Naive thymus-derived CD8-positive, alpha-beta T cell (primary cell): ENCODE data around the gene PEX16. TPM values are rescaled to one million over a fixed set of nuclear protein-coding genes. Genes with fewer than 3 reads are reported as not detected.
A peak's percentile ranks its signal among the peaks of the same experiment; 100 is the strongest.

Experiments used
- ATAC-seq, 2 donors: fragments of 150-1000 bp; cut with Tn5 transposase in 1 of 2; sonication (Bioruptor Pico), chemical (Tn5 transposase) in 1 of 2; 1 replicate in 1 of 2; 2 replicates in 1 of 2; pipeline ENCODE4 v1.10.0; 2021; ENCODE audit warnings: mild to moderate bottlenecking in 2 of 2, moderate library complexity in 2 of 2
- POLR2A ChIA-PET: fragments of 350-600 bp; sonication (Branson Sonifier 250); formaldehyde crosslinking; loops from one replicate; lab custom pipeline; 2021; ENCODE audit warnings: antibody characterized with exemption; lab: Charles Lee
- DNase-seq, 10 donors: peaks; one replicate each; pipeline versions ENCODE4 v3.0.0 to v3.0.0-alpha.2; 2020 to 2022
- H3K27ac Mint-ChIP-seq, 10 donors: one replicate each; pipeline ENCODE4 v1.8.0; 2020 to 2022; ENCODE audit warnings: mild to moderate bottlenecking in 10 of 10, mixed read lengths in 10 of 10, moderate library complexity in 4 of 10, inconsistent platforms in 1 of 10
- H3K27me3 Mint-ChIP-seq, 5 donors: one replicate each; pipeline ENCODE4 v1.8.0; 2021 to 2022; ENCODE audit warnings: mixed read lengths in 5 of 5
- H3K36me3 Mint-ChIP-seq, 3 donors: one replicate each; pipeline ENCODE4 v1.8.0; 2020 to 2022; ENCODE audit warnings: mixed read lengths in 3 of 3, mild to moderate bottlenecking in 2 of 3, inconsistent platforms in 1 of 3
- H3K4me1 Mint-ChIP-seq, 4 donors: one replicate each; pipeline ENCODE4 v1.8.0; 2021 to 2022; ENCODE audit warnings: mixed read lengths in 4 of 4
- H3K4me3 Mint-ChIP-seq, 10 donors: one replicate each; pipeline ENCODE4 v1.8.0; 2020 to 2022; ENCODE audit warnings: mild to moderate bottlenecking in 10 of 10, mixed read lengths in 10 of 10, moderate library complexity in 6 of 10, inconsistent platforms in 1 of 10
- H3K9me3 Mint-ChIP-seq, 9 donors: one replicate each; pipeline ENCODE4 v1.8.0; 2020 to 2022; ENCODE audit warnings: mixed read lengths in 9 of 9, mild to moderate bottlenecking in 3 of 9, inconsistent platforms in 1 of 9, moderate library complexity in 1 of 9
- polyA plus RNA-seq, 3 donors: library from polyadenylated mRNA; unstranded; fragments of 300-500 nt; fragmentation: Illumina TruSeq; gene quantifications; one replicate each; pipeline ENCODE4 v1.2.3, GENCODE V29; 2021
- total RNA-seq, 8 experiments: library from RNA in 2 of 8; stranded (reverse) in 2 of 8; gene quantifications; one replicate each; pipeline ENCODE4 v1.2.3 and lab custom pipeline; 2021 to 2026

Gene PEX16
- total and polyA plus RNA-seq, 5 experiments from 2014 or later = 46.1 to 74.1 (median 54.1) TPM

GRCh38 chr11:45929486-45930030 is 11.9 kb upstream of the PEX16 start:
- H3K4me1 Mint-ChIP-seq = peaks cover 16 to 53% (median 36%) of the 10 kb centered on the region in 4 donors

GRCh38 chr11:45928535-45929215 is 11.0 kb upstream of the PEX16 start:
- POLR2A ChIA-PET = interaction anchor here (0.6 to 6.3 kb wide), 2 partner anchors 12 to 701 kb away, joined by 4 to 57 read pairs; partner anchors contain the start of gene PEX16
- ATAC-seq = no peak
- H3K9me3 Mint-ChIP-seq = no peaks in the 10 kb centered on the region

More at GRCh38 chr11:45929486-45930030, 11.9 kb upstream of the PEX16 start:
- DNase-seq (peak in 1 of 10 donors; percentile 55), ATAC-seq (peak; percentile 18 to 44)
- Mint-ChIP-seq H3K4me3 (peak overlapping the region; percentile 34 to 84 (median 74)), H3K27ac (peak overlapping the region; percentile 84 to 97 (median 90)), H3K36me3 (peaks cover 0 to 27% (median 7%) of the 10 kb centered on the region in 3 donors), H3K9me3 (no peaks in the 10 kb centered on the region), H3K27me3 (no peaks in the 10 kb centered on the region)
- POLR2A ChIA-PET = interaction anchor here (1.5 to 6.3 kb wide), 2 partner anchors 8 to 13 kb away, joined by 5 to 57 read pairs; partner anchors contain the start of genes LARGE2 and PEX16

GRCh38 chr11:45927684-45928413 is 10.2 kb upstream of the PEX16 start:
- Mint-ChIP-seq H3K9me3 (no peaks in the 10 kb centered on the region), H3K36me3 (peaks cover 0 to 12% (median 0%) of the 10 kb centered on the region in 3 donors), H3K4me3 (peak overlapping the region in 2 of 10 donors; percentile 6 to 21), H3K27me3 (peaks cover 0 to 2% (median 0%) of the 10 kb centered on the region in 5 donors), H3K4me1 (peaks cover 23 to 53% (median 44%) of the 10 kb centered on the region in 4 donors), H3K27ac (peak overlapping the region in 9 of 10 donors; percentile 22 to 86 (median 75))
- POLR2A ChIA-PET = interaction anchor here (6.3 kb wide), 1 partner anchor 11 kb away, joined by 57 read pairs; the partner anchor contains the start of gene PEX16
- ATAC-seq (no peak), DNase-seq (peak in 1 of 10 donors; percentile 63)

More at GRCh38 chr11:45928535-45929215, 11.0 kb upstream of the PEX16 start:
- DNase-seq = peak in 1 of 10 donors; percentile 32
- Mint-ChIP-seq H3K27ac (peak overlapping the region in 8 of 10 donors; percentile 22 to 84 (median 46)), H3K27me3 (no peaks in the 10 kb centered on the region), H3K36me3 (peaks cover 0 to 19% (median 3%) of the 10 kb centered on the region in 3 donors), H3K4me1 (peaks cover 21 to 55% (median 42%) of the 10 kb centered on the region in 4 donors), H3K4me3 (no peak overlapping the region)

GRCh38 chr11:45927332-45927683 is 9.6 kb upstream of the PEX16 start:
- Mint-ChIP-seq H3K36me3 (peaks cover 0 to 7% (median 0%) of the 10 kb centered on the region in 3 donors), H3K4me1 (peaks cover 23 to 53% (median 44%) of the 10 kb centered on the region in 4 donors), H3K4me3 (peak overlapping the region in 2 of 10 donors; percentile 6 to 21), H3K27me3 (peaks cover 0 to 2% (median 0%) of the 10 kb centered on the region in 5 donors), H3K27ac (peak overlapping the region in 8 of 10 donors; percentile 23 to 86 (median 74)), H3K9me3 (no peaks in the 10 kb centered on the region)
- DNase-seq (peak in 1 of 10 donors; percentile 52), ATAC-seq (no peak)
- POLR2A ChIA-PET = interaction anchor here (6.3 kb wide), 1 partner anchor 10 kb away, joined by 57 read pairs; the partner anchor contains the start of gene PEX16

- ATAC-seq (no peak), DNase-seq (peak in 1 of 10 donors; percentile 56)
- Mint-ChIP-seq H3K27ac (peak overlapping the region in 9 of 10 donors; percentile 23 to 76 (median 43)), H3K9me3 (no peaks in the 10 kb centered on the region), H3K36me3 (peaks cover 0 to 3% (median 0%) of the 10 kb centered on the region in 3 donors), H3K4me3 (peak overlapping the region in 1 of 10 donors; percentile 38), H3K27me3 (peaks cover 0 to 2% (median 0%) of the 10 kb centered on the region in 5 donors), H3K4me1 (peaks cover 23 to 52% (median 44%) of the 10 kb centered on the region in 4 donors)
- POLR2A ChIA-PET = interaction anchor here (6.3 kb wide), 1 partner anchor 10 kb away, joined by 57 read pairs; the partner anchor contains the start of gene PEX16
Observed at GRCh38 chr11:45926536-45927331, 9.1 kb upstream of the PEX16 start.

- Mint-ChIP-seq H3K27ac (peak overlapping the region in 2 of 10 donors; percentile 20 to 43), H3K27me3 (peaks cover 0 to 3% (median 0%) of the 10 kb centered on the region in 5 donors), H3K4me1 (peaks cover 25 to 50% (median 42%) of the 10 kb centered on the region in 4 donors), H3K36me3 (no peaks in the 10 kb centered on the region), H3K9me3 (no peaks in the 10 kb centered on the region), H3K4me3 (peak overlapping the region in 2 of 10 donors; percentile 4 to 26)
- no peak for ATAC-seq
- POLR2A ChIA-PET = interaction anchor here (6.3 kb wide), 1 partner anchor 9 kb away, joined by 57 read pairs; the partner anchor contains the start of gene PEX16
- DNase-seq = peak in 1 of 10 donors; percentile 51
Observed at GRCh38 chr11:45926001-45926401, 8.3 kb upstream of the PEX16 start.

- Mint-ChIP-seq H3K4me3 (peak overlapping the region in 2 of 10 donors; percentile 4 to 26), H3K36me3 (no peaks in the 10 kb centered on the region), H3K9me3 (no peaks in the 10 kb centered on the region), H3K27ac (peak overlapping the region in 1 of 10 donors; percentile 43), H3K27me3 (peaks cover 0 to 3% (median 0%) of the 10 kb centered on the region in 5 donors), H3K4me1 (peaks cover 23 to 50% (median 41%) of the 10 kb centered on the region in 4 donors)
- DNase-seq (no peak), ATAC-seq (no peak)
- POLR2A ChIA-PET = interaction anchor here (6.3 kb wide), 1 partner anchor 8 kb away, joined by 57 read pairs; the partner anchor contains the start of gene PEX16
Observed at GRCh38 chr11:45925550-45925949, 7.9 kb upstream of the PEX16 start.

GRCh38 chr11:45924927-45925326 is 7.2 kb upstream of the PEX16 start:
- Mint-ChIP-seq H3K36me3 (no peaks in the 10 kb centered on the region), H3K4me1 (peaks cover 17 to 50% (median 41%) of the 10 kb centered on the region in 4 donors), H3K4me3 (peak overlapping the region in 6 of 10 donors; percentile 59 to 91 (median 82)), H3K27me3 (peaks cover 0 to 3% (median 0%) of the 10 kb centered on the region in 5 donors), H3K27ac (peak overlapping the region in 1 of 10 donors; percentile 78), H3K9me3 (no peaks in the 10 kb centered on the region)
- ATAC-seq (no peak), DNase-seq (no peak)
- POLR2A ChIA-PET = no interaction called here

- H3K27me3 Mint-ChIP-seq = peaks cover 0 to 3% (median 0%) of the 10 kb centered on the region in 5 donors
- POLR2A ChIA-PET = interaction anchor here (1.2 kb wide), 1 partner anchor 8 kb away, joined by 3 read pairs; no protein-coding TSS in a partner anchor
- H3K9me3 Mint-ChIP-seq = no peaks in the 10 kb centered on the region
- ATAC-seq (no peak), DNase-seq (peak in 1 of 10 donors; percentile 58)
- H3K4me1 Mint-ChIP-seq = peaks cover 16 to 52% (median 41%) of the 10 kb centered on the region in 4 donors
- peak overlapping the region in 7 of 10 donors; percentile 52 to 84 (median 69) for H3K27ac Mint-ChIP-seq
- H3K4me3 Mint-ChIP-seq = peak overlapping the region; percentile 51 to 91 (median 78)
- H3K36me3 Mint-ChIP-seq = no peaks in the 10 kb centered on the region
Observed at GRCh38 chr11:45924036-45924915, 6.6 kb upstream of the PEX16 start.

GRCh38 chr11:45922425-45923082 is 4.9 kb upstream of the PEX16 start, which contains the start of gene LARGE2:
Gene LARGE2, plus strand, starts transcription at chr11:45922656. Its CDS starts 227 bp downstream, at chr11:45922883.
- Mint-ChIP-seq H3K36me3 (no peaks in the 10 kb centered on the region), H3K9me3 (no peaks in the 10 kb centered on the region), H3K4me3 (peak within 1 kb of the TSS; percentile 78 to 96 (median 85)), H3K27me3 (peaks cover 0 to 3% (median 0%) of the 10 kb centered on the region in 5 donors), H3K27ac (peak within 1 kb of the TSS in 9 of 10 donors; percentile 47 to 88 (median 68)), H3K4me1 (peaks cover 20 to 54% (median 51%) of the 10 kb centered on the region in 4 donors)
- ATAC-seq (peak in 1 of 2 donors; percentile 10), DNase-seq (peak in 7 of 10 donors; percentile 21 to 63 (median 31))
- POLR2A ChIA-PET = interaction anchor here (0.7 to 2.1 kb wide), 6 partner anchors 8 to 199 kb away, joined by 3 to 6 read pairs (median 4); no protein-coding TSS in a partner anchor
